ENCODE measurements around the gene FOXR2. TPM values are rescaled to one million over a fixed set of nuclear protein-coding genes. Genes with fewer than 3 reads are reported as not detected.

FOXR2 gene
- total RNA-seq, 2 donors from 2014 or later, result not detected

Other genes starting within 250 kb of the FOXR2 start
- 10 to 100 TPM; 18.1 to 24.3 TPM for gene MAGEH1, start 171.3 kb upstream of the FOXR2 start, total RNA-seq
- gene USP51, start 133.6 kb upstream of the FOXR2 start, total RNA-seq, result 1 to 10 TPM; 1.9 to 3.9 TPM
- gene RRAGB, start 94.3 kb downstream of the FOXR2 start, total RNA-seq, result 1 to 10 TPM; 8.5 to 8.7 TPM